RWPE2 (cell line): ENCODE data around the gene CTTN.

ENCODE experiments used
- ATAC-seq: fragments of 200-7000 bp; cut with Tn5 transposase; 3 replicates; pipeline ENCODE4 v1.9.1; 2021; ENCODE audit warnings: low read depth
- DNase-seq: peaks from one replicate; pipeline ENCODE4 v3.0.0-alpha.2; 2020; ENCODE audit warnings: low spot score
- H3K27ac ChIP-seq: fragments of 450-650 bp; 2 replicates; pipeline ENCODE4 v1.5.1; 2017; ENCODE audit warnings: mild to moderate bottlenecking; ENCODE audit not compliant: poor library complexity, severe bottlenecking
- H3K27me3 ChIP-seq: fragments of 250-450 bp; sonication (Bioruptor Pico); 2 replicates; pipeline ENCODE4 v1.5.1; 2021; ENCODE audit warnings: mild to moderate bottlenecking, moderate library complexity; ENCODE audit not compliant: insufficient read depth, poor library complexity, severe bottlenecking
- H3K36me3 ChIP-seq: fragments of 250-450 bp; sonication (Bioruptor Pico); 2 replicates; pipeline ENCODE4 v1.5.1; 2020; ENCODE audit warnings: low read depth, mild to moderate bottlenecking, moderate library complexity
- H3K4me1 ChIP-seq: fragments of 250-450 bp; sonication (Bioruptor Pico); 2 replicates; pipeline ENCODE4 v1.5.1; 2021; ENCODE audit warnings: mild to moderate bottlenecking, moderate library complexity; ENCODE audit not compliant: insufficient read depth, poor library complexity, severe bottlenecking
- H3K4me3 ChIP-seq: fragments of 250-450 bp; sonication (Bioruptor Pico); 2 replicates; pipeline ENCODE4 v1.5.1; 2021; ENCODE audit warnings: mild to moderate bottlenecking, moderate library complexity; ENCODE audit not compliant: severe bottlenecking
- H3K9me3 ChIP-seq: fragments of 250-450 bp; sonication (Bioruptor Pico); 2 replicates; pipeline ENCODE4 v1.5.1; 2021; ENCODE audit warnings: mild to moderate bottlenecking, moderate library complexity; ENCODE audit not compliant: severe bottlenecking
- TF ChIP-seq, protein P1 (sequence below): fragments of 450-650 bp; IDR thresholded peaks from one replicate; pipeline ENCODE4 v1.5.1; 2017; ENCODE audit warnings: mild to moderate bottlenecking, moderate library complexity; ENCODE audit not compliant: poor library complexity, severe bottlenecking

The CTTN gene

GRCh38 chr11:70360211-70360610 lies 38.1 kb upstream of the CTTN start:
- DNase-seq (no peak), ATAC-seq (no peak)
- H3K9me3 ChIP-seq, result no peaks in the 10 kb centered on the region
- H3K27ac ChIP-seq, result no peak overlapping the region
- no peaks in the 10 kb centered on the region for H3K27me3 ChIP-seq
- TF ChIP-seq, protein P1, sequence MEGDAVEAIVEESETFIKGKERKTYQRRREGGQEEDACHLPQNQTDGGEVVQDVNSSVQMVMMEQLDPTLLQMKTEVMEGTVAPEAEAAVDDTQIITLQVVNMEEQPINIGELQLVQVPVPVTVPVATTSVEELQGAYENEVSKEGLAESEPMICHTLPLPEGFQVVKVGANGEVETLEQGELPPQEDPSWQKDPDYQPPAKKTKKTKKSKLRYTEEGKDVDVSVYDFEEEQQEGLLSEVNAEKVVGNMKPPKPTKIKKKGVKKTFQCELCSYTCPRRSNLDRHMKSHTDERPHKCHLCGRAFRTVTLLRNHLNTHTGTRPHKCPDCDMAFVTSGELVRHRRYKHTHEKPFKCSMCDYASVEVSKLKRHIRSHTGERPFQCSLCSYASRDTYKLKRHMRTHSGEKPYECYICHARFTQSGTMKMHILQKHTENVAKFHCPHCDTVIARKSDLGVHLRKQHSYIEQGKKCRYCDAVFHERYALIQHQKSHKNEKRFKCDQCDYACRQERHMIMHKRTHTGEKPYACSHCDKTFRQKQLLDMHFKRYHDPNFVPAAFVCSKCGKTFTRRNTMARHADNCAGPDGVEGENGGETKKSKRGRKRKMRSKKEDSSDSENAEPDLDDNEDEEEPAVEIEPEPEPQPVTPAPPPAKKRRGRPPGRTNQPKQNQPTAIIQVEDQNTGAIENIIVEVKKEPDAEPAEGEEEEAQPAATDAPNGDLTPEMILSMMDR, result no peak
- no peaks in the 10 kb centered on the region for H3K4me1 ChIP-seq
- no peak overlapping the region for H3K4me3 ChIP-seq
- H3K36me3 ChIP-seq, result peaks cover 60% of the 10 kb centered on the region

GRCh38 chr11:70364178-70364577 lies 34.2 kb upstream of the CTTN start:
- H3K4me1 ChIP-seq, result no peaks in the 10 kb centered on the region
- H3K27ac ChIP-seq, result no peak overlapping the region
- no peaks in the 10 kb centered on the region for H3K9me3 ChIP-seq
- no peaks in the 10 kb centered on the region for H3K27me3 ChIP-seq
- no peak overlapping the region for H3K4me3 ChIP-seq
- no peak for ATAC-seq
- TF ChIP-seq, protein P1, result no peak
- H3K36me3 ChIP-seq, result peaks cover 45% of the 10 kb centered on the region
- DNase-seq, result no peak

GRCh38 chr11:70364745-70365543 lies 33.4 kb upstream of the CTTN start:
- Histone ChIP-seq H3K36me3 (peaks cover 39% of the 10 kb centered on the region), H3K27ac (no peak overlapping the region), H3K4me1 (no peaks in the 10 kb centered on the region), H3K9me3 (no peaks in the 10 kb centered on the region), H3K4me3 (no peak overlapping the region), H3K27me3 (no peaks in the 10 kb centered on the region)
- DNase-seq (no peak), ATAC-seq (no peak)
- TF ChIP-seq, protein P1, result no peak

- Histone ChIP-seq H3K4me3 (no peak overlapping the region), H3K27me3 (no peaks in the 10 kb centered on the region), H3K27ac (no peak overlapping the region), H3K36me3 (peaks cover 37% of the 10 kb centered on the region), H3K9me3 (no peaks in the 10 kb centered on the region), H3K4me1 (no peaks in the 10 kb centered on the region)
- no peak for ATAC-seq
- TF ChIP-seq, protein P1, result no peak
- DNase-seq, result no peak
These were observed 32.8 kb upstream of the CTTN start for GRCh38 chr11:70365544-70365927.

DNA sequence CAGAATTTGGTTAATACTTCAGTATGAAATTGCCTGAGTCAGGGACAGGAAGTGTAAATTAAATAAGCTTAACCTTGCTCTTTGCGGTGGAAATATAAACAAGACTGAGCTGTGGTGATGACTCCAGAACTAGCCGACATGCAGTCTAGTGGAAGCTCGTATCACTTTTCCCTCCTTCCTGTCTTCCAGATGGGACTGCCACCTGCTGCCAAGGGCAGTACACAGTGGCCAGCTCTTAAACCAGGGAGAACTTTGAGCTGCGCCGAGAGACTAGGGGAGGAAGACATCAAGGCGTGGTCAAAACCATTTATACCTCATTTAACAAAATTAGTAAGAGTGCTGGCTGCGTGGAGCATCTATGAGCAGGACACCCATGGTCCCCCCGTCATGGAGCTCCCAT lies 31.3 kb upstream of the CTTN start:
- H3K36me3 ChIP-seq, result peaks cover 43% of the 10 kb centered on the region
- no peak overlapping the region for H3K4me3 ChIP-seq
- H3K27me3 ChIP-seq, result no peaks in the 10 kb centered on the region
- H3K27ac ChIP-seq, result no peak overlapping the region
- DNase-seq (no peak), ATAC-seq (no peak)
- H3K9me3 ChIP-seq, result no peaks in the 10 kb centered on the region
- TF ChIP-seq, protein P1, result no peak
- H3K4me1 ChIP-seq, result no peaks in the 10 kb centered on the region
